HG03571 (cell line): ENCODE data around the gene SAMD3.
"Not testable (repeated sequence)": the region's sequence is repeated elsewhere in the genome, so short reads cannot be mapped to it uniquely, and the experiment has no call there.

Experiments used
- ATAC-seq: cut with Tn5 transposase; IDR thresholded peaks from one replicate; pipeline ENCODE4 v1.9.1; 2021; ENCODE audit not compliant: unreplicated experiment

Gene SAMD3

GRCh38 chr6:130138116-130138908, 84.4 kb downstream of the SAMD3 start:
- peak; percentile 62 for ATAC-seq

- ATAC-seq, result no peak
These were observed 86.0 kb downstream of the SAMD3 start for GRCh38 chr6:130136798-130137197.

GRCh38 chr6:130134582-130134981, 88.2 kb downstream of the SAMD3 start:
- no peak for ATAC-seq

- peak; percentile 77 for ATAC-seq
These were observed 90.5 kb downstream of the SAMD3 start for GRCh38 chr6:130132286-130132701.

GRCh38 chr6:130129762-130130246, 92.9 kb downstream of the SAMD3 start:
- ATAC-seq, result no peak

GRCh38 chr6:130128326-130128725, 94.4 kb downstream of the SAMD3 start:
- ATAC-seq, result no peak

- ATAC-seq, result no peak
These were observed 95.6 kb downstream of the SAMD3 start for GRCh38 chr6:130127195-130127594.

- ATAC-seq, result no peak
These were observed 100.5 kb downstream of the SAMD3 start for GRCh38 chr6:130122243-130122642.

GRCh38 chr6:130120731-130121130, 102.0 kb downstream of the SAMD3 start:
- no peak for ATAC-seq

GRCh38 chr6:130119211-130119610, 103.5 kb downstream of the SAMD3 start:
- ATAC-seq, result no peak

GRCh38 chr6:130118236-130118635, 104.5 kb downstream of the SAMD3 start:
- ATAC-seq, result peak; percentile 54

- not testable (repeated sequence) for ATAC-seq
These were observed 105.5 kb downstream of the SAMD3 start for GRCh38 chr6:130117187-130117701.

- peak; percentile 37 for ATAC-seq
These were observed 106.5 kb downstream of the SAMD3 start for GRCh38 chr6:130116273-130116672.

- peak; percentile 82 for ATAC-seq
These were observed 107.7 kb downstream of the SAMD3 start for GRCh38 chr6:130115036-130115435.

- no peak for ATAC-seq
These were observed 109.5 kb downstream of the SAMD3 start for GRCh38 chr6:130113201-130113710.

- ATAC-seq, result no peak
These were observed 111.7 kb downstream of the SAMD3 start for GRCh38 chr6:130111031-130111430.

GRCh38 chr6:130107710-130108109, 115.0 kb downstream of the SAMD3 start:
- ATAC-seq, result no peak

- ATAC-seq, result peak; percentile 85
These were observed 116.6 kb downstream of the SAMD3 start for GRCh38 chr6:130105996-130106704.

- no peak for ATAC-seq
These were observed 123.6 kb downstream of the SAMD3 start for GRCh38 chr6:130099119-130099518.

GRCh38 chr6:130098317-130098716, 124.4 kb downstream of the SAMD3 start:
- ATAC-seq, result no peak
